ENCODE results near the gene ZNF385A.

- TF ChIP-seq, protein P1, sequence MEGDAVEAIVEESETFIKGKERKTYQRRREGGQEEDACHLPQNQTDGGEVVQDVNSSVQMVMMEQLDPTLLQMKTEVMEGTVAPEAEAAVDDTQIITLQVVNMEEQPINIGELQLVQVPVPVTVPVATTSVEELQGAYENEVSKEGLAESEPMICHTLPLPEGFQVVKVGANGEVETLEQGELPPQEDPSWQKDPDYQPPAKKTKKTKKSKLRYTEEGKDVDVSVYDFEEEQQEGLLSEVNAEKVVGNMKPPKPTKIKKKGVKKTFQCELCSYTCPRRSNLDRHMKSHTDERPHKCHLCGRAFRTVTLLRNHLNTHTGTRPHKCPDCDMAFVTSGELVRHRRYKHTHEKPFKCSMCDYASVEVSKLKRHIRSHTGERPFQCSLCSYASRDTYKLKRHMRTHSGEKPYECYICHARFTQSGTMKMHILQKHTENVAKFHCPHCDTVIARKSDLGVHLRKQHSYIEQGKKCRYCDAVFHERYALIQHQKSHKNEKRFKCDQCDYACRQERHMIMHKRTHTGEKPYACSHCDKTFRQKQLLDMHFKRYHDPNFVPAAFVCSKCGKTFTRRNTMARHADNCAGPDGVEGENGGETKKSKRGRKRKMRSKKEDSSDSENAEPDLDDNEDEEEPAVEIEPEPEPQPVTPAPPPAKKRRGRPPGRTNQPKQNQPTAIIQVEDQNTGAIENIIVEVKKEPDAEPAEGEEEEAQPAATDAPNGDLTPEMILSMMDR (IDR thresholded peaks at IDR 0.05; ENCODE audit: poor library complexity, severe bottlenecking): no peak
- TF ChIP-seq SMC3 (conservative IDR thresholded peaks at IDR 0.05; ENCODE audit: poor library complexity) (no peak), EP300 (conservative IDR thresholded peaks at IDR 0.05; ENCODE audit: poor library complexity, severe bottlenecking) (no peak), POLR2AphosphoS5 (IDR thresholded peaks at IDR 0.05) (no peak), EZH2 (IDR thresholded peaks at IDR 0.05; ENCODE audit: borderline replicate concordance, insufficient read depth, low read length, poor library complexity, severe bottlenecking) (no peak), MXI1 (conservative IDR thresholded peaks at IDR 0.05; ENCODE audit: poor library complexity, severe bottlenecking) (no peak)
- TF ChIP-seq, protein P2, sequence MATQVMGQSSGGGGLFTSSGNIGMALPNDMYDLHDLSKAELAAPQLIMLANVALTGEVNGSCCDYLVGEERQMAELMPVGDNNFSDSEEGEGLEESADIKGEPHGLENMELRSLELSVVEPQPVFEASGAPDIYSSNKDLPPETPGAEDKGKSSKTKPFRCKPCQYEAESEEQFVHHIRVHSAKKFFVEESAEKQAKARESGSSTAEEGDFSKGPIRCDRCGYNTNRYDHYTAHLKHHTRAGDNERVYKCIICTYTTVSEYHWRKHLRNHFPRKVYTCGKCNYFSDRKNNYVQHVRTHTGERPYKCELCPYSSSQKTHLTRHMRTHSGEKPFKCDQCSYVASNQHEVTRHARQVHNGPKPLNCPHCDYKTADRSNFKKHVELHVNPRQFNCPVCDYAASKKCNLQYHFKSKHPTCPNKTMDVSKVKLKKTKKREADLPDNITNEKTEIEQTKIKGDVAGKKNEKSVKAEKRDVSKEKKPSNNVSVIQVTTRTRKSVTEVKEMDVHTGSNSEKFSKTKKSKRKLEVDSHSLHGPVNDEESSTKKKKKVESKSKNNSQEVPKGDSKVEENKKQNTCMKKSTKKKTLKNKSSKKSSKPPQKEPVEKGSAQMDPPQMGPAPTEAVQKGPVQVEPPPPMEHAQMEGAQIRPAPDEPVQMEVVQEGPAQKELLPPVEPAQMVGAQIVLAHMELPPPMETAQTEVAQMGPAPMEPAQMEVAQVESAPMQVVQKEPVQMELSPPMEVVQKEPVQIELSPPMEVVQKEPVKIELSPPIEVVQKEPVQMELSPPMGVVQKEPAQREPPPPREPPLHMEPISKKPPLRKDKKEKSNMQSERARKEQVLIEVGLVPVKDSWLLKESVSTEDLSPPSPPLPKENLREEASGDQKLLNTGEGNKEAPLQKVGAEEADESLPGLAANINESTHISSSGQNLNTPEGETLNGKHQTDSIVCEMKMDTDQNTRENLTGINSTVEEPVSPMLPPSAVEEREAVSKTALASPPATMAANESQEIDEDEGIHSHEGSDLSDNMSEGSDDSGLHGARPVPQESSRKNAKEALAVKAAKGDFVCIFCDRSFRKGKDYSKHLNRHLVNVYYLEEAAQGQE (IDR thresholded peaks at IDR 0.05; ENCODE audit: borderline replicate concordance): no peak
These were observed 36.8 kb upstream of the ZNF385A start for GRCh38 chr12:54421175-54421878.
